GM19023 (cell line): ENCODE results near the gene ALPG.
"Not testable (repeated sequence)": the region's sequence is repeated elsewhere in the genome, so short reads cannot be mapped to it uniquely, and the experiment has no call there.

ENCODE experiments used
- ATAC-seq: cut with Tn5 transposase; IDR thresholded peaks from one replicate; pipeline ENCODE4 v1.9.1; 2021; ENCODE audit warnings: mild to moderate bottlenecking, moderate library complexity; ENCODE audit not compliant: unreplicated experiment

The ALPG gene

DNA sequence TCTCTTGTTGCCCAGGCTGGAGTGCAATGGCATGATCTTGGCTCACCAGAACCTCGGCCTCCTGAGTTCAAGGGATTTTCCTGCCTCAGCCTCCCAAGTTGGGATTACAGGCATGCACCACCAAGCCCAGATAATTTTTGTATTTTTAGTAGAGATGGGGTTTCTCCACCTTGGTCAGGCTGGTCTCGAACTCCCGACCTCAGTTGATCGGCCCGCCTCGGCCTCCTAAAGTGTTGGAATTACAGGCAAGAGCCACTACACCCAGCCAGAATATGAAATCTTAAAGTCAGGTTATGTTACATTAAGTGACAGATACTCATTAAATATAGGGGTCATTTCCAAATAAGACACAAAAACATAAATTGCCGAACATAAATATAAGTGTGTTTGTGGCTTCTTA, 12.2 kb upstream of the ALPG start:
- ATAC-seq: not testable (repeated sequence)

DNA sequence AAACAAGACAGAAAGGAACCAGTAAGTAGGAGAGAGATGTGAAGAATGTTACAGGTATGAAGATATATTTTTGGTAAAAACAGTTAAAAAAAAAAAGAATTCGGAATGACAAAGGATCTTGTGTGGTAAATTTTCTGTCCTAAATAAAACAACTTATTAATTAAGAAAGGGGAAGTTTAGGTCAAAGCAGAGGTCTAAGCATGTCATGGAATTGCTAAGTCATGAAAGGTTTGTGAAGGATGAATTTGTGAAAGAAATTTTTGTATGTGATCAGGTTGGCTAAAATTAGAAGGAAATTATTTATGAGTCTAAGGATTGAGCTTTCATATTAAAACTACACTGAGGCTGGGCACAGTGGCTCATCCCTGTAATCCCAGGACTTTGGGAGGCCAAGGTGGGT, 11.1 kb upstream of the ALPG start:
- no peak for ATAC-seq

DNA sequence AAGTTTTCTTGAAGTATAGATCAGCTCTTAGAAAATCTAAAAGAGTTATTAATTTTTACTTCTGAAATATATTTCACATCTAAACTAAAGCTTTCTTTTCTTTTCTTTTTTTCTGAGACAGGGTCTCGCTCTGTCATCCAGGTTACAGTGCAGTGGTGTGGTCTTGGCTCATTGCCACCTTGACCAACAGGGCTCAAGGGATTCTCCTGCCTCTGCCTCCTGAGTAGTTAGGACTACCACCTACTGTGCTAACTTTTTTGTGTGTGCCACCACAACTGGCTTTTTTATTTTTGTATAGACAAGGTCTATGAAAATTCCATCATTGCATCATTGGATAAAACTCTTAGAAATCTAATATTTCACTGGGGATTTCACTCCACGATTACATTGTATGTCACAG, 10.0 kb upstream of the ALPG start:
- no peak for ATAC-seq

DNA sequence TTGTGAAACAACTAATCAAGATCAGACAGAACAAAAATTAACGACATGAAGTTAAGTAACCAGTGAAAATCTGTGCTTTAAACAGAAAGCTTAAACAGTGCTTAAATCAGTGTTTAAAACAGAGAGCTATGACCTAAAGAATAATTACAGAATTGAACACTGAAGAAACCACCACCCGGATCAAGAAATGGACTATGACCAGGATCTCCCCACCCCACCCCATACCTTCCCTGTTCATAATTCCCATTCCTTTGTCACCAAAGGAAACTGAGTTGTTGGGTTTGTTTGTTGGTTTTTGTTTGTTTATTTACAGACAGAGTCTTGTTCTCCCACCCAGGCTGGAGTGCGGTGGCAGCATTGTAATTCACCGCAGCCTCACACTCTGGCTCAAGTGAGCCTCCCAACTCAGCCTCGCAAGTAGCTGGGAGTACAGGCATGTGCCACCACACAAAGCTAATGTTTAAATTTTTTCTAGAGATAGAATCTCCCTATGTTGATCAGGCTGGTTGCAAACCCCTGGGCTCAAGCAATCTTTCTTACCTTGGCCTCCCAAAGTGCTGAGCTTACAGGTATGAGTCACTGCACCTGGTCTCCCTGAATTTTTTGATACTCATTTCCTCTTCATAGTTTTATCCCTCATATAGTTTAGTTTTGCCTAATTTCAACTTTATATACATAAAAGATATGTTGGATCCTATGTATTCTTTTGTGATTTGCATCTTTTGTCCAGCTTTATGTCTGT, 8.2 kb upstream of the ALPG start:
- ATAC-seq: no peak

GRCh38 chr2:232400256-232401015, 6.2 kb upstream of the ALPG start:
- ATAC-seq: no peak

DNA sequence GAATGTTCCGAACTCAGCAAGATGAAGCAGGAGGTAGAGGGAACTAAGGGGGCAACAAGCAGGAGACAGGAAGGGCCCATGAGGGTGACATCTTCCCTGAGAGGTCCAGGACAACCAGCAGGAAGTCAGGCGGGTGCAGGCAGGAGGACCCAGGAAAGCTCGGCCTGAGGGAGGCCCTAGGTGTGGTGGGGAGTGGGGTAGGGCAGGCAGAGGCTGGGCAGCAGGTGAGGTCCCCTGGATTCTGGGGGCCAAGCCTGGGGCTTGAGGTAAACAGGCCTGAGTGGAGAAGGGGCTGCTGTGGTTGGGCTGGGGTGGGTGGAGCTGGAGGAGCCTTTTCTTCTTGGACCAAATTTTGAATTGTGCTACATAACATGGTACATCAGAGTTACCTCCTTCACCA, 4.1 kb upstream of the ALPG start:
- ATAC-seq: no peak

DNA sequence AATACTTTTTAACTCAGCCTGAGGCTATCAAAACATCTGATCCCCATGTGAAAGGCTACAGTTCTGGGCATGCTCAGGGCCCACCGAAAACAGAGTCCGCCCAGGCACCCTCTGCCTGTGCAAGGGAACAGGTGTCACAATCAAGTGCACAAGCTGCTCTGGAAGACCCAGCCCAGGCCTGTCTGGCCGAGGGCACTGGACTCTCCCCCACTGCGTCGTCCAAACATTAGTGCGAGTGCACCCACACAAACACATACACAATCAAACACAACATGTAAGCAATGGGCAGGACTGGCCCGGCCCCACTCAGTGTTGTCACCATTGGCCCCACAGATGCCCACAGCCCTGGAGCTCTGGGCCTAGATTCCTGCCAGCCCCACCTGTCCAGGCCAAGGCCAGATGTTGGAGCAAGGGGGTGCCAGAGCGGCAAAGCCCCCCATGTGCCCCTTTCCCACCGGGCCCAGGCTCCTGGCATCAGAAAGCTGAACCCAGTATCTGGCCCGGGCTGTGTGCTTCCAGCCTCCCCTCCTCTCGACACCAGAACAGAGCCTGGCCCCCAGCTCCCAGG, 617 bp upstream of the ALPG start:
- no peak for ATAC-seq

DNA sequence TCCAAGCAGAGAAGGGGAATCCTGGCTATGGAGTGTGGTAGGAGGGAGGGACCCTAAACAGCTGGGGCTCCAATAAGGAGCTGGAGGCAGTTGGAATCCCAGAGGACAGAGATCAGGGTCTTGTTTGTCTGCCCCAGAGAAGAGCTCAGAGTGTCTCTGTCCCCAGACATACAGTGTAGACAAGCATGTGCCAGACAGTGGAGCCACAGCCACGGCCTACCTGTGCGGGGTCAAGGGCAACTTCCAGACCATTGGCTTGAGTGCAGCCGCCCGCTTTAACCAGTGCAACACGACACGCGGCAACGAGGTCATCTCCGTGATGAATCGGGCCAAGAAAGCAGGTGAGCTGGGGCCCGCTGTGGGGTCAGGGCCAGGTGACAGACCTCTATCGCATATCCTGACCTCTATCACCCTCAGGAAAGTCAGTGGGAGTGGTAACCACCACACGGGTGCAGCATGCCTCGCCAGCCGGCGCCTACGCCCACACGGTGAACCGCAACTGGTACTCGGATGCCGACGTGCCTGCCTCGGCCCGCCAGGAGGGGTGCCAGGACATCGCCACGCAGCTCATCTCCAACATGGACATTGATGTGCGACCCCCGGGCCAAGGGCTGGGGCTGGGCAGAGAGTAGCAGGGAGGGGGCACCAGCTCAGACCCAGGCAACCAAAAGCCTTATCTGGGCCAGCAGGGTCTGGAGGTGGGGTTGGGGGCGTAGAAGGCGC, 945 bp downstream of the ALPG start:
- not testable (repeated sequence) for ATAC-seq

DNA sequence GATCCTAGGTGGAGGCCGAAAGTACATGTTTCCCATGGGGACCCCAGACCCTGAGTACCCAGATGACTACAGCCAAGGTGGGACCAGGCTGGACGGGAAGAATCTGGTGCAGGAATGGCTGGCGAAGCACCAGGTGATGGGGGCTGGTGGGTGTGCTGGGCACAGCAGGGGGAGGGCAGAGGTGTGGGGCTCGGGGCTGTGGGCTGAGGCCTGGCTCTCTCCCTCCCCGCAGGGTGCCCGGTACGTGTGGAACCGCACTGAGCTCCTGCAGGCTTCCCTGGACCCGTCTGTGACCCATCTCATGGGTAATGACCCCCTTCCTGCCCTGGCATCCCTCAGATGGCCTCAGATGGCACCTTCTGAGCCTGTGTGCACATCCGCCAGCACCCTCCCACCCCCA, 1.6 kb downstream of the ALPG start:
- not testable (repeated sequence) for ATAC-seq

DNA sequence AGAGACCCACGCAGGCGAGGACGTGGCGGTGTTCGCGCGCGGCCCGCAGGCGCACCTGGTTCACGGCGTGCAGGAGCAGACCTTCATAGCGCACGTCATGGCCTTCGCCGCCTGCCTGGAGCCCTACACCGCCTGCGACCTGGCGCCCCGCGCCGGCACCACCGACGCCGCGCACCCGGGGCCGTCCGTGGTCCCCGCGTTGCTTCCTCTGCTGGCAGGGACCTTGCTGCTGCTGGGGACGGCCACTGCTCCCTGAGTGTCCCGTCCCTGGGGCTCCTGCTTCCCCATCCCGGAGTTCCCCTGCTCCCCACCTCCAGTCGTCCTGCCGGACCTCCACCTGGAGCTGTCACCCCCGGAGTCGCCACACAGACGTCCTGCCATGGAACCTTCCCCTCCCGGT, 3.0 kb downstream of the ALPG start:
- ATAC-seq: not testable (repeated sequence)

DNA sequence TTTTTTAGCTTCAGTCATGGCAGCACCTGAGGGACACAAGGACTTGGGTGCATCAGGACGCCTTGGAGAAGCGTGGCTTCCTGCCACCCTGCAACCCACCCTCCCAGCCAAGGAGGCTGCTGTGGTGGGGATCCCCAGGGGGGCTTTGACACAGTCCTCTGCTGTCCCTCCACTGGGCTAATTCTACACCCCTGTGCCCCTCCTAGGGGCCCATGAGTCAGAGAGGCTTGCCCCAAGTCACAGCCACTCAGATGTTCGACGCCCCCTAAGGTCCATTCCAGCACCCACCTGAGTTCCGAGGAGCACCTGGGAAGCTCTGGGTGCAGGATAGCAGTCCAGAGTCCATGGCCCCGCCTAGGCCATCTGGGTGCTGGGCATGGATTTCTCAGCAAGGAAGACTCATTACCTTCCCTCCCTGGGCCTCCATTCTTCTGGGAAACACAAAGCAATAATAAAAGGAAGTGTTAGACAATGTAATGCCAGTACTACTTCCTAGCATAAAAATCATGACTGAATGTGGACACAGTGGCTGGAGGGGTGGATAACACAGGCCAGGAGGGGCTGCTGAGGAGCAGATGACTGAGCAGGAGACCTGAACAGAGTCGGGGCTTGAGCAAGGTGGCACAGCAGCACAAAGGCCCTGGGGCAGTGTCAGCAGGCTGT, 3.7 kb downstream of the ALPG start:
- no peak for ATAC-seq

DNA sequence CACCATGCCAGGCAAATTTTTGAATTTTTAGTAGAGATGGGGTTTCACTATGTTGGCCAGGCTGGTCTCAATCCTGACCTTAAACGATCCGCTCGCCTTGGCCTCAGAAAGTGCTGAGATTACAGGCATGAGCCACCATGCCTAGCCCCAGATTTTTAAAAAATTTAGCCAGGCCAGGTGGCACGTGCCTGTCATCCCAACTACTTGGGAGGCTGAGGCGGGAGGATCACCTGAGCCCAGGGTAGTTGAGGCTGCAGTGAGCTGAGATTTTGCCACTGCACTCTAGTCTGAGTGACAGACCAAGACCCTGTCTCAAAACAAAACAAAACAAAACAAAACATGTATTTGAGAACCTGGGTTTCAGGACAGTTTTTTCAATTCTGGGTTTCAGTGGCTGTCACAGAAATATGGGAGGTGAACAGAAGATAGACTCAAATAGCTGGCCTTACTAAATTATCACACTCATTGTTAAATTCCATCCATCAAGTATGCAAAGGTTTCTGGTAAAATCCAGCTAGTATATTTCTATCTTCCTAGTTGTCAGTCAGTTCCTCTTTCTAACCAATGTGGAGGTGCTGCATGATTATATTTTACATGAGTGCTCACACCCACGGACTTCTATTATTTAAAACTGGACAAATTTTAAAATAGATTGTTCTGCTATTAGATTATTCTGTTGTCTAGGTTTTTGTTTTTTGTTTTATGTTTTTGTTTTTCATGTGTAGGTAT, 5.4 kb downstream of the ALPG start:
- no peak for ATAC-seq

DNA sequence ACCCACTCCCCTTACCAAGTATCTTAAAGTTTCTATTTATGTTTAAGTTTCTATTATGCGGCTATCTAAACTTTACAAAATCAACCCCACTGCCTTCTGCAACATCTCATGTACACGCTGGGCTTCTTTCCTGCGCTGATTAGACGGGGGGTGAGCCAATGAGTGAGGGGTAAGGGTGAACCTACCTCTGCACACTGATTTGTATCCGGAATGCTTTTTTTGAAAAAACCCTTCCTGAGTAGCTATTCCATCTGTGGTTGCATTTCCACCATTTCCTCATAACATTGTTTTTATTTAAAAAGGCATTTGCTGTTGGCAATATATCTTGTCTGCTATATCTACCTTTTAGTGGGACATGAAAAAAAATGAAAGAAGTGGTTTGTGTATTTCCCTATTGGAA, 6.3 kb downstream of the ALPG start:
- ATAC-seq: no peak

GRCh38 chr2:232415138-232415690, 8.6 kb downstream of the ALPG start:
- no peak for ATAC-seq

DNA sequence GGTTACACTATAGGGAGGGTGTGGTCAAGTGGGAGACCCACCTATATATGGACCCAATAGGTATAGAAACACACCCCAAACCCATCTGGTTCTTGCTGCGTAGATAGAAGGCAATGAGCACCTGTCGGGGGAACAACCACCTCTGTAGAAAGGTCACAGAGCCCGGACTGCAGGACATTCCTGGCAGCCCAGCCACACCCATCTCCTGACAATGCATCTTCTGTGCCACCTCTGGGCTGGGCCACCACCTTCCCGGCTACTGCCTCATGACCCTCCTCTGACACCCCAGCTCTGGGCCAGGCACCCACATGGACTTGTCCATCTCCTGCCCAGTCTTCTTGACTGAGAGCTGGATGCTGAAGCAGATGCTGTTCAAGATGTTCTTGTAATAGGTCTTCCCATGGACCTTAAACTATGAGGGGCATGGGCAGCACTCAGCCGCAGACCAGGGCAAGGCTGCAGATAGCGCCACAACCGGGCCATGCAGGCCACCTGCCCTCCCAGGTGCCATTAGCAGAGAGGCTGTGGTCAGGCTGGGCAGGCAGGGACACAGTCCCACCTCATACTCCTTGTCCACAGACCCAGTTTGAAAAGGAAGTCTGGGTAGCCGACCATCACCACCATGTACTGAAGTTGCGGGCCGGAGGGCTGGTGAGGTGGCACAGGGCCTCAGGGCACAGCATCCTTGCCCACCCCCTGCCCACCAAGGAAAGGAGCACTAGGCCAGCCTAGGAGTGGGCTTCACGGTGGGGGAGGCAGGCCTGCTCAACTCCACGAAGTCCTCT, 9.3 kb downstream of the ALPG start:
- ATAC-seq: no peak

GRCh38 chr2:232416521-232417470, 10.2 kb downstream of the ALPG start:
- no peak for ATAC-seq

DNA sequence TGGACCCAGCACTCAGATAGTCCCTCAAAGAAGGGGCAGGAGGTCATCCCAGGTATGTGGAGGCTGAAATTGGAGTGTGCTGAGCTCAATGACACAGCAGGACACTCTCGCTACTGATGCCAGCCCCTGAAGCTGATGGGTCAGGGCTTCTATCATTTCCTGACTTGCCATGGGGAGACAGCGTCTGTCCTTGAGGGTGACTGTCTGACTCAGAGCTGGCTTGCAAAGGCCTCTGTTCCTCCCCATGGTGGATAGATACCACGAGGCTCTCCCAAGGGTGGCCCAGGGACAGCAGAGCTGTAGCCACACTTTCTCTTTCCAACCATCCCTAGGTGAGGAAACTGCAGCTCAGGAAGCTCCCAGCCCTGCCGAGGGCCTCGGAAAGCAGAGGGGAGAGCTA, 10.8 kb downstream of the ALPG start:
- ATAC-seq: no peak

DNA sequence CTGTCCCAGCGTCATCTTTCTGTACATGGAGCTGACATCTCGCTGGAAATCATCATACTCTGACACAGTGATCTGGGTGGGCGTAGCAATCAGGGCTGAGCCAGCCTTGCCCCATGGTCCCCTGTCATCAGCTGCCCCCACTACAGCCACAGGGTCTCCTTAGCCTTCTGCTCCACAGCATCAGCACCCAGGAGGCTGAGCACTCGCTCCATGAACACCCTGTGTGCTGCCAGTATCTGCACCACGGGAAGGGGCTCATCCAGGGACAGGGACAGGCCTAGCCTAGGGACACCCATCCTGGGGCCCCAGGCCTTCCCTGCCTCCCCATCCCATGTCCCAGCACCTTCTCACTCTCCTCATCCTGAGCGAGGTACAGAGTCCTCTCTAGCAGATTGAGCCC, 11.4 kb downstream of the ALPG start:
- no peak for ATAC-seq
